ENCODE results near the gene PSMA5. TPM values are rescaled to one million over a fixed set of nuclear protein-coding genes. Genes with fewer than 3 reads are reported as not detected.
A peak's percentile ranks its signal among the peaks of the same experiment; 100 is the strongest.

PSMA5 gene
- total and polyA plus RNA-seq, 2 donors (not counting 1 experiment from before 2014, with no cell fraction given): 26.3 to 62.9 TPM

- H3K27me3 Mint-ChIP-seq: no peaks in the 10 kb centered on the region
- WGBS (ENCODE audit: insufficient coverage): no CpG with 5 or more reads among the region's 4 CpGs
Observed at GRCh38 chr1:109404838-109405237, 21.4 kb downstream of the PSMA5 start.

GRCh38 chr1:109402025-109402424, 24.2 kb downstream of the PSMA5 start:
- ATAC-seq (ENCODE audit: low read depth): no peak
- Histone ChIP-seq H4K20me1 (ENCODE audit: control insufficient read depth, insufficient read depth, low read length, poor library complexity, severe bottlenecking) (peaks cover 11% of the 10 kb centered on the region), H2AFZ (ENCODE audit: insufficient read depth, low read depth, low read length, poor library complexity, severe bottlenecking) (no peak overlapping the region), H3K4me1 (ENCODE audit: control insufficient read depth in 2 of 2, insufficient read depth in 2 of 2, low read length in 2 of 2) (peaks cover 9 to 12% of the 10 kb centered on the region in 2 donors), H3K4me3 (ENCODE audit: control extremely low read depth in 1 of 5, extremely low read depth in 1 of 5, insufficient read depth in 1 of 5, low read depth in 2 of 5, low read length in 4 of 5) (no peak overlapping the region), H3K79me2 (ENCODE audit: control insufficient read depth, insufficient read depth, low read length) (no peaks in the 10 kb centered on the region), H3K4me2 (replicated peaks; ENCODE audit: low read depth, low read length, poor library complexity, severe bottlenecking) (no peak overlapping the region), H3K9me3 (ENCODE audit: control extremely low read depth in 1 of 3, control insufficient read depth in 2 of 3, insufficient read depth in 1 of 3, low read length in 2 of 3) (no peaks in the 10 kb centered on the region), H3K9ac (ENCODE audit: low read length) (no peak overlapping the region), H3K36me3 (replicated peaks in 1 of 2; ENCODE audit: control extremely low read depth in 1 of 2, control insufficient read depth in 1 of 2, extremely low read depth in 1 of 2, insufficient read depth in 2 of 2, low read length in 1 of 2) (peaks cover 0 to 33% of the 10 kb centered on the region in 2 experiments), H3K27me3 (replicated peaks in 1 of 4; ENCODE audit: control extremely low read depth in 1 of 4, control insufficient read depth in 3 of 4, insufficient read depth in 4 of 4, low read length in 3 of 4) (peaks cover 0 to 10% (median 4%) of the 10 kb centered on the region in 4 experiments), H3K27ac (ENCODE audit: low read length in 2 of 2) (no peak overlapping the region)
- H3K27me3 Mint-ChIP-seq: peaks cover 11% of the 10 kb centered on the region
- no peaks in the 10 kb centered on the region for H3K9me3 Mint-ChIP-seq (ENCODE audit: insufficient read depth)
- H3K4me1 Mint-ChIP-seq: peaks cover 15% of the 10 kb centered on the region
- no peak overlapping the region for H3K4me3 Mint-ChIP-seq
- DNase-seq: no peak
- intact Hi-C loops (cut with micrococcal nuclease): no loop called here
- CTCF ChIA-PET: interaction anchor here (0.7 to 9.4 kb wide), 9 partner anchors 13 to 201 kb away, joined by 3 to 387 read pairs (median 4); partner anchors contain the start of gene PSRC1
- TF ChIP-seq CTCF (IDR thresholded peaks at IDR 0.05): no peak
- TF ChIP-seq EZH2 (IDR thresholded peaks at IDR 0.05; ENCODE audit: borderline replicate concordance, insufficient read depth, low read depth, low read length, poor library complexity, severe bottlenecking): no peak
- no peak overlapping the region for H3K27ac Mint-ChIP-seq
- POLR2A ChIA-PET: interaction anchor here (0.7 kb wide), 1 partner anchor 20 kb away, joined by 6 read pairs; no protein-coding TSS in a partner anchor

More at GRCh38 chr1:109404838-109405237, 21.4 kb downstream of the PSMA5 start:
- no peaks in the 10 kb centered on the region for H3K27me3 ChIP-seq (replicated peaks in 1 of 4; ENCODE audit: control extremely low read depth in 1 of 4, control insufficient read depth in 3 of 4, insufficient read depth in 4 of 4, low read length in 3 of 4)
- H3K9me3 ChIP-seq (ENCODE audit: control extremely low read depth in 1 of 3, control insufficient read depth in 2 of 3, insufficient read depth in 1 of 3, low read length in 2 of 3): no peaks in the 10 kb centered on the region
- H4K20me1 ChIP-seq (ENCODE audit: control insufficient read depth, insufficient read depth, low read length, poor library complexity, severe bottlenecking): peaks cover 11% of the 10 kb centered on the region
- POLR2A ChIA-PET: interaction anchor here (0.6 kb wide), 1 partner anchor 53 kb away, joined by 4 read pairs; no protein-coding TSS in a partner anchor
- no peak for TF ChIP-seq EZH2 (IDR thresholded peaks at IDR 0.05; ENCODE audit: borderline replicate concordance, insufficient read depth, low read depth, low read length, poor library complexity, severe bottlenecking)
- TF ChIP-seq CTCF (IDR thresholded peaks at IDR 0.05): no peak
- no peak overlapping the region for H3K4me2 ChIP-seq (replicated peaks; ENCODE audit: low read depth, low read length, poor library complexity, severe bottlenecking)
- H3K4me1 ChIP-seq (ENCODE audit: control insufficient read depth in 2 of 2, insufficient read depth in 2 of 2, low read length in 2 of 2): peaks cover 0 to 5% of the 10 kb centered on the region in 2 donors
- peaks cover 0 to 52% of the 10 kb centered on the region in 2 experiments for H3K36me3 ChIP-seq (replicated peaks in 1 of 2; ENCODE audit: control extremely low read depth in 1 of 2, control insufficient read depth in 1 of 2, extremely low read depth in 1 of 2, insufficient read depth in 2 of 2, low read length in 1 of 2)
- no peak overlapping the region for H2AFZ ChIP-seq (ENCODE audit: insufficient read depth, low read depth, low read length, poor library complexity, severe bottlenecking)
- no peaks in the 10 kb centered on the region for H3K79me2 ChIP-seq (ENCODE audit: control insufficient read depth, insufficient read depth, low read length)
- Mint-ChIP-seq H3K4me3 (no peak overlapping the region), H3K4me1 (peaks cover 6% of the 10 kb centered on the region), H3K9me3 (ENCODE audit: insufficient read depth) (no peaks in the 10 kb centered on the region), H3K27ac (peak overlapping the region; percentile 8)
- no peak overlapping the region for H3K9ac ChIP-seq (ENCODE audit: low read length)
- CTCF ChIA-PET: no interaction called here
- DNase-seq: no peak
- intact Hi-C loops (cut with micrococcal nuclease): no loop called here
- ATAC-seq (ENCODE audit: low read depth): no peak
- H3K27ac ChIP-seq (ENCODE audit: low read length in 2 of 2): no peak overlapping the region
- H3K4me3 ChIP-seq (ENCODE audit: control extremely low read depth in 1 of 5, extremely low read depth in 1 of 5, insufficient read depth in 1 of 5, low read depth in 2 of 5, low read length in 4 of 5): no peak overlapping the region

All from B cell (primary cell).